ENCODE results near the gene RPL10.

RPL10 gene

DNA sequence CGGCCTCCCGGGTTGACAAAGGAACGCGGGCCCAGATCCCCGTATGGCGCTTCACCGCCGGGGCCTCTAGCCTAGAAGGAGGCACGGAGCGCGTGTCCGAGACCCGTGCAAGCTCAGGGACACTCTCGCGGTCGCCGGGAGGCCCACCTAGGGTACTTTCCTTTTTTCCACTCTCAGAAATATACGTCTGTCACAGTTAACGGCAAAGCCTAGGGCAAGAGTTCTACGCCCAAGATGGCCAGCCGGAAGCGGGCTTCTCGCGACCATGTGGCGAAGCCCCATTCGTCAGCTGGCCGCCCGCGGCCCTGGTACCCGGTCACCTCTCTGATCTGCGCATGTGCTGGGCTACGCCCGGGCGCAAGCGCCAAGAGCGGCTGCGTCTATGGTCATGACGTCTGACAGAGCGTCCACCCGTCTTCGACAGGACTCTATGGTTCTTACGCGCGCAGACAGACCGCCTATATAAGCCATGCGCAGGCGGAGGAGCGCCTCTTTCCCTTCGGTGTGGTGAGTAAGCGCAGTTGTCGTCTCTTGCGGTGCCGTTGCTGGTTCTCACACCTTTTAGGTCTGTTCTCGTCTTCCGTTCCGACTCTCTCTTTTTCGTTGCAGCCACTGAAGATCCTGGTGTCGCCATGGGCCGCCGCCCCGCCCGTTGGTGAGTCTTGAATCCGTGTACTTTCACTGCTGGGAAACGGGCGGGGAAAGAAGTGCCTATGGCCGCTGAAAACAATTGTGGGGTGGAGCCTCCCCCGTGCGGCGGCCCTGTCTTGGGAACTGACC is at the start of gene RPL10:
Gene RPL10, plus strand, starts transcription at position 490 of the 780 bp plus-strand sequence. Its CDS starts 143 bp downstream, at position 633.
- H3K4me1 Mint-ChIP-seq (ENCODE audit: low read depth): peaks cover 14% of the 10 kb centered on the region
- H3K9me3 Mint-ChIP-seq: no peaks in the 10 kb centered on the region
- peak within 1 kb of the TSS; percentile 100 for H3K27ac Mint-ChIP-seq
- peaks cover 25% of the 10 kb centered on the region for H3K36me3 Mint-ChIP-seq (ENCODE audit: low read depth)
- peak within 1 kb of the TSS; percentile 100 for H3K4me3 Mint-ChIP-seq
- H3K27me3 Mint-ChIP-seq (ENCODE audit: low read depth): peaks cover 8% of the 10 kb centered on the region

DNA sequence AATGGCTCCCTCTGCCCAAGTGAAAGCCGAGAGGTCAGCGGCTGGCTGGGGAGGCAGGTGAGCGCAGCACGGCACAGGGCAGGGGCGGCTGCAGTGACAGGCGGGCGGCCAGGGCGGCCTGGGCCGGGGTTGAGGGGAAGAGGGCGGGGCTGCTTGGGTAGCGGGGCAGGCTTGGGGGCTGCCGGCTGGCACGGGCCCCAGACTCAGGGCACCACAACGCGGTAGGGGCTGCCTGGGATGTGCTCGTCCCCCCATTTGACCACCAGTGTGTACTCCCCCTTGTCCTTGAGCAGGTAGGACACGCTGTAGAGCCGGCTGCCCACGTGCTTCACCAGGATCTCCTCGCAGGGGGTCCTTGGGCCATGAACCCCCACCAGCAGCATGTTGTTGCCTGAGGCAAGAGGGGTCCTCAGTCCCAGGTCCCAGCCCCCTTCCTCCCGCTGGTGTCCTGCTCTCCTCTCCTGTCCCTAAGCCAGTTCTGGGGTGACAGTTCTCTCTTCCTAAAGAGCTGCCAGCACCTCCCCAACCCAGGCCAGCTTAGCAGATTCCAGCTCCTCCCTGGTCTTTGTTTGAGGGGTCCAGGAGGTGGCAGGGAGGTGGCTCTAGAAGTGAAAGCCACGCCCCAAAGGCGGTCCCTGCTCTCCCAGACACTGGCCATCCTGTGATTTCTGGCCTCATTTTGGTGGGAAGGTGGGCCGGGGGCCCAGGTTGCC is 49.4 kb upstream of the RPL10 start:
- no peak overlapping the region for H3K4me3 Mint-ChIP-seq
- no peaks in the 10 kb centered on the region for H3K9me3 Mint-ChIP-seq
- H3K27ac Mint-ChIP-seq: no peak overlapping the region
- H3K27me3 Mint-ChIP-seq (ENCODE audit: low read depth): no peaks in the 10 kb centered on the region
- H3K36me3 Mint-ChIP-seq (ENCODE audit: low read depth): peaks cover 17% of the 10 kb centered on the region
- H3K4me1 Mint-ChIP-seq (ENCODE audit: low read depth): peaks cover 11% of the 10 kb centered on the region

DNA sequence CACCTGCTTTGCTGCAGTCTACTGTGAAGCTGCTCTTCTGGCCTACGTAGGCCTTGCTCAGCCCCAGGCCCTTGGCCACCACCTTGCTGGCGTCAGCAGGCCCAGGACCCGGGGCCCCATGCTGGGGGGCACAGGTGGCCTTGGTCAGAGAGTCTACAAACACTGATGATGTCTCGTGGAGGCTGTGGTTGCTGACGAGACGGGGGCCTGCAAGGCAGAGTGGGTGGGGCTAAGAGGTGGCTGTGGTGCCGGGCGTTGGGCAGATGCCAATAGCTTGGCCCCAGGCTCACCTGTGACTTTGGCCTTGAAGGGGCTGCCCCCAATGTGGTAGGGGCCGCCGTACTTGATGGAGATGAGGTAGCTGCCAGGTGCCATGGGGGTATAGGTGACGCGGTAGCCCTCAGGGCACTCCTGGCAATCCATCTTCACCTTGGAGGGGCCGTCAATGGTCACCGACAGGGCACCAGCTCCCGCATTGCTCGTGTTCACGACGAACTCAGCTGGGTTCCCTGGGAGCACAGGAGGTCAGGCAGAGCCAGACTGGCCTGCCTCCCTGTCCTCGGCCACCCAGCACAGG is 48.7 kb upstream of the RPL10 start:
- Mint-ChIP-seq H3K36me3 (ENCODE audit: low read depth) (peaks cover 17% of the 10 kb centered on the region), H3K27me3 (ENCODE audit: low read depth) (no peaks in the 10 kb centered on the region), H3K4me1 (ENCODE audit: low read depth) (peaks cover 11% of the 10 kb centered on the region), H3K4me3 (no peak overlapping the region), H3K27ac (no peak overlapping the region), H3K9me3 (no peaks in the 10 kb centered on the region)

DNA sequence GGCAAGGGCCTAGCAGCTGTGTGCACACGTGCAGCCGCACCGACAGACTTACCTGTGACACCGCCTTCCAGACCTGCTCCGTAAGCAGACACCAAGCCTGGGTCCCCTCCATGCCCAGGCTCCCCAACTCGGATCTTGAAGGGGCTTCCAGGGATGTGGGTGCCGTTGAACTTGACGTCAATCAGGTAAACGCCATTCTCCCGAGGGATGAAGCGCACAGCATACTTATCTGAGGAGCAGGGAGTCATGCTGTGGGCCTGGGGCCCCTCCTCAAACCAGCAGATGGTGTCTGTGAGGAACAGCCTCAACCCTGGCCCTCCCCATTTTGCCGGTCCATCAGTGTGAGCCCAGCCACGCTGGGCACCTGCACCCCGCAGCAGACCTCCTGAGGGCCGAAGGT is 48.2 kb upstream of the RPL10 start:
- H3K36me3 Mint-ChIP-seq (ENCODE audit: low read depth): peaks cover 17% of the 10 kb centered on the region
- no peak overlapping the region for H3K27ac Mint-ChIP-seq

DNA sequence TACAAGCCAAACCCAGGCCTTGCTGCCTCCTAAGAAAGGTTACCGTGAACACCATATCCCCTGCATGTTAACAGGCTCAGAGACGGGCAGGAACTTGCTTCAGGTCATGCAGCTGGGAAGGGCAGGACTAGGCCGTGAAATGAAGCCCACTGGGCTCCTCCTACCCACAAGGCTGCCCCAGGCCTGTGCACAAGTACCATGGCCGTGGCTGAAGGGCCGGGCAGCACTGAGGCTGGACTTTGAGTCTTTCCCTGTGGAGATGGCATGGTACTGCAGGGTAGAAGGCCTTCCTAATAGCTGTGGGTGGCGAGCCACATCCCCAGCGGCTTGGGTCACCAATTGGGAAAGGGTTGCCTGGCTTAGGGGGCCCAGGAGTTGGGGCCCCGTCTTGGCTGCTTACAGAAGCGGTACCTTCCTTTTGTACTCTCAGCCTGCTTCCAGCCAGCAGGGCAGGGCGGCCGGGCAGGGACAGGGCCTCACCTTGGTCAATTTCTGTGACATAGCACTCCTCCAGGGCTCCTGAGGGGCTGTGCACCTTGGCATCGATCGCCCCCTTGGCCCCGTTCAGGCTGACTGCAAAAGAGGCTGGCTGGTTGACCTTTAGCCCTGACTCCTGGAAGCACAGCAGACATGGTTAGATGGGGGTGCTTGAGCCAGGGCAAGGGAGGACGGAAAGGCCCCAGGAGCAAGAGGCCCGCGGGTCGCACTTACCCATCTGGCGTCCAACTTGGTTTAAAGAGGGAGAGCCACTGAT is 47.6 kb upstream of the RPL10 start:
- H3K4me3 Mint-ChIP-seq: no peak overlapping the region
- H3K27ac Mint-ChIP-seq: no peak overlapping the region
- H3K27me3 Mint-ChIP-seq (ENCODE audit: low read depth): no peaks in the 10 kb centered on the region
- peaks cover 17% of the 10 kb centered on the region for H3K36me3 Mint-ChIP-seq (ENCODE audit: low read depth)
- H3K9me3 Mint-ChIP-seq: no peaks in the 10 kb centered on the region
- H3K4me1 Mint-ChIP-seq (ENCODE audit: low read depth): peaks cover 11% of the 10 kb centered on the region

More for the DNA sequence above, 48.2 kb upstream of the RPL10 start:
- Mint-ChIP-seq H3K4me1 (ENCODE audit: low read depth) (peaks cover 11% of the 10 kb centered on the region), H3K4me3 (no peak overlapping the region), H3K9me3 (no peaks in the 10 kb centered on the region), H3K27me3 (ENCODE audit: low read depth) (no peaks in the 10 kb centered on the region)

DNA sequence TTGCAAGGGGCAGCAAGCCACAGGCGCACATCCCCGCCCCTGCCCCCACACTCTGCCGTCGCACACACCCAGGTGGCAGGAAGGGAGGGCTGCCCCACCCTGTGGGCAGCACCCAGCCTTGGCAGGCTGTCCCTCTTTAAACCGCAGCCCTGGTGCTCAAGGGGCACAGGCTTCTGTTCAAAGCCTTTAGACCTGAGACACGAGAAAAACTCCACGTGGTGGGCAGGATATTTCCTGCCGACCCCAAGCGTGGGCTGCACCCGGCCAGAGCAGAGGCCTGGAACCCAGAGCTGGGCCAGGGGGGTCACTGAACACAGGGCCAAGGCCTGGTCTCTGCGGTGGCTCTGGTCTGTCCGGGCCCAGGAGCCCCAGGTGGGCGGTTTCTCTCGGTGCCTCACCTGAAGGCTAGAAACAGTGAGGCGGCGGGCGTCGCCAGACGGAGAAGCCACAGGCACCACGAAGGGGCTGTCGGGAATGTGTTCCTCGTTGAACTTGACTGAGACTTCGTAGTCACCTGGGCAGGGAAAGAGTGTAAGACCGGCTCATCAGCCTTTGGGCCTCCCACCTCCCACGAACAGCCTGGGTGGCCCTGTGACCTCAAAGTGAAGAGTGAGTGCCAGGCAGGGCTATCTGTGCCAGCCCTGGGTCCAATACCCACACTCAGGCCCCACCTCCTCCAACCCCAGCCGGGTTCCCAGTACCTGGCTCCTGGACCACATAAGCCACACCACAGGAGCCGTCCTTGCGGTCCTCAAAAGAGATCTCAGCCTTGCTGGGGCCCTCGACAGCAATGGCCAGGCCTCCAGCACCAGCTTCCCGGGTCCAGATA is 46.8 kb upstream of the RPL10 start:
- no peaks in the 10 kb centered on the region for H3K27me3 Mint-ChIP-seq (ENCODE audit: low read depth)
- peak overlapping the region; percentile 57 for H3K27ac Mint-ChIP-seq
- H3K36me3 Mint-ChIP-seq (ENCODE audit: low read depth): peaks cover 17% of the 10 kb centered on the region
- no peaks in the 10 kb centered on the region for H3K9me3 Mint-ChIP-seq
- H3K4me1 Mint-ChIP-seq (ENCODE audit: low read depth): peaks cover 11% of the 10 kb centered on the region
- H3K4me3 Mint-ChIP-seq: no peak overlapping the region

DNA sequence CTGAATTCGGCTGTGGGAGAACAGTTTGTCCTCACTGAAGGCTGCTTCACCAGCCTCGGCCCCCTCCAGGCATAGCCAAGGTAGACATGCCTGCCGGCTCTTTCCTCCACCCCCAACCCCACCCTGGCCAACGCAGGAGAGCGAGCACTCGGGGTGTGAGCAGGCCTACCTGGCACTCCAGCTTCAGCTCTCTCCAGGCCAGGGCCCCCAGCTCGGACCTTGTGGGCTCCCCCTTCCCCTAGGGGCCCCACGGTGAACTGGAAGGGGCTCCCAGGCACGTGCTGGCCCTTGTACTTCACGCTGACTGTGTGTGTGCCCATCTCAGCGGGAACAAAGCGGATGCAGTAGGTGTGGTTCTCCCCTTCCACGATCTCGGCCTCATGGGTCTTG is 46.2 kb upstream of the RPL10 start:
- Mint-ChIP-seq H3K4me1 (ENCODE audit: low read depth) (peaks cover 11% of the 10 kb centered on the region), H3K27me3 (ENCODE audit: low read depth) (no peaks in the 10 kb centered on the region), H3K27ac (no peak overlapping the region), H3K9me3 (no peaks in the 10 kb centered on the region), H3K4me3 (no peak overlapping the region), H3K36me3 (ENCODE audit: low read depth) (peaks cover 17% of the 10 kb centered on the region)

DNA sequence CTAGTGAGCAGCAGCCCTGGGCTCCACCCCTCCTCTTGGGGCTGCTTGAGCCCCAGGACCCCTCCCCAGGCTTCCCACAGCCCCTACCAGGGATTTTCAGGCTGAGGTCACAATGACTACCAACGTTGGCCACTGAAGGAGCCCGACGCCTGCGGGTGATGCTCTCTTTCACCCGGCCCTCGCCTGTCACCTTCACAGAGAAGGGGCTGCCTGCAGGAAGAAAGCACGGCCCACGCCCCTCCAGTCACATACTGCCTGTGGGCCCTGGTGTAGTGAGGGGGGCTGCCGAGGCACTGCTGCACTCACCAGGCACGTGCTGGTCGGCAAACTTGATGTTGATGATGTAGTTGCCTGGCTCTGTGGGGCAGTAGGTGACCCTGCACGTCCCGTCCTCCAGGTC is 45.7 kb upstream of the RPL10 start:
- no peaks in the 10 kb centered on the region for H3K27me3 Mint-ChIP-seq (ENCODE audit: low read depth)
- peaks cover 6% of the 10 kb centered on the region for H3K4me1 Mint-ChIP-seq (ENCODE audit: low read depth)
- H3K27ac Mint-ChIP-seq: no peak overlapping the region
- H3K36me3 Mint-ChIP-seq (ENCODE audit: low read depth): peaks cover 13% of the 10 kb centered on the region
- no peaks in the 10 kb centered on the region for H3K9me3 Mint-ChIP-seq
- no peak overlapping the region for H3K4me3 Mint-ChIP-seq

DNA sequence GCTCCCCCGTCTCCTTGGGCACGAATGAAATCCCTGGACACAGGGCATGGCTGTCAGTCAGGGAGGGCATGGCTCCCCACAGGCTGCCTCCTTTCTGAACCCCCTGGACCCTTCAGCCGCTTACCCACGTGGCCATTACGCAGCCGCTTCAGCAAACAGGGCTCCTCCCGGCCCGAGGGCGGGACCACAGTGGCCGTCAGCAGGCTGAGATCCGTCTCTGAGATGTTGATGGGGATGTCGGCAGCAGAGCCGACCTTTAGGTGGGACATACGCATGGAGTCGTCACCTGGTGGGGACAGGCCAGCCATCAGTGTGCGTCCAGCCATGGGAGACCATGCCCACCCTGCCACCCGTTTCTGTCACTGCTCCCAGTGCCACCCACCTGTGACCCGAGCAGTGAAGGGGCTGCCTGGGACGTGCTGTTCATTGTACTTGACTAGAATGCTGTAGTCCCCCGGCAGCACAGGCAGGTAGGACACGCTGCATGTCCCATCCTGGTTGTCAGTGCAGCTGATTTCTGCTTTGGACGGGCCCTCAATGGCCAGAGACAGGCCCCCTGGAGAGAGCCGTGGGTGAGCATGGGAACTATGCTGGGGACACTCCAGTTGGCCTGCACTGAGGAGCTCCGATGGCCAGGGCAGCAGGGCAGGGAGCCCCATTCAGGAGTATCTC is 44.9 kb upstream of the RPL10 start:
- Mint-ChIP-seq H3K9me3 (no peaks in the 10 kb centered on the region), H3K4me3 (no peak overlapping the region), H3K36me3 (ENCODE audit: low read depth) (peaks cover 9% of the 10 kb centered on the region), H3K27me3 (ENCODE audit: low read depth) (no peaks in the 10 kb centered on the region), H3K4me1 (ENCODE audit: low read depth) (peaks cover 3% of the 10 kb centered on the region), H3K27ac (no peak overlapping the region)

DNA sequence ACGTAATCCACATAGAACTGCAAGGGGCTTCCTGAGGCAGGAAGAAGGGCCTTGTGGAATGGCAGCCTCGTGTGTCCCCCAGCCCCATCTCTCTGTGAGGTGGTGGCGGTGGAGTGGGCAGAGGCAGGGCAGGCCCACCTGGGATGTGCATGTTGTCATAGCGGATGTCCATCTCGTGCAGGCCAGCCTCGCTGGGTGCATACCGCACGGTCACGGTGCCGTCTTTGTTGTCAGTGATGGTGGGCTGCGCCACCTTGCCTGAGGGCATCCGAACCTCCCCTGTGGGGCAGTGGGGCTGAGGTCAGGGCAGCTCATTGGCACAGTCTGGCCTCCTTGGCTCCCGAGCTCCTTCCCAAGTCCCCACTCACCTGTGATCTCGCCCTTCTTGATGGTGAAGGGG is 44.2 kb upstream of the RPL10 start:
- H3K4me3 Mint-ChIP-seq: no peak overlapping the region
- H3K4me1 Mint-ChIP-seq (ENCODE audit: low read depth): peaks cover 4% of the 10 kb centered on the region
- H3K36me3 Mint-ChIP-seq (ENCODE audit: low read depth): peaks cover 12% of the 10 kb centered on the region
- no peak overlapping the region for H3K27ac Mint-ChIP-seq
- H3K9me3 Mint-ChIP-seq: no peaks in the 10 kb centered on the region
- H3K27me3 Mint-ChIP-seq (ENCODE audit: low read depth): no peaks in the 10 kb centered on the region

DNA sequence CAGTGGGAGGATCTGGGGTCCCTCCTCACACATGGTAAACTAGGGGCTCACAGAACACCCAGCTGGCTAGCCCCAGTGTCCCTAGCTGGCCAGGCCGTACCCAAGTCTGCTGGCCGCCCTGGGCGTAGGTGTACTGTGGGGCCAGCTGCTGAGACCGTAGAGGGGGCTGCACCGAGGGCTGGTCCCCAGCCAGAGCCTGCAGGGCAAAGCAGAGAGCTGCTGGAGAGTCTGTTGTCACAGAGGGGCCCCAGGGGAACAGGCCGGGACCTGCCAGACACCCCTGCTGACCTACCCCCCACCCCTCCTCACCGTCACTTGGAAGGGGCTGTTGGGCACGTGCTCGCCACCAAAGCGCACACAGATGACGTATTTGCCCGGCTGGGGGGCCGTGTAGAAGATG is 43.7 kb upstream of the RPL10 start:
- H3K4me3 Mint-ChIP-seq: no peak overlapping the region
- peaks cover 4% of the 10 kb centered on the region for H3K4me1 Mint-ChIP-seq (ENCODE audit: low read depth)
- peaks cover 11% of the 10 kb centered on the region for H3K36me3 Mint-ChIP-seq (ENCODE audit: low read depth)

DNA sequence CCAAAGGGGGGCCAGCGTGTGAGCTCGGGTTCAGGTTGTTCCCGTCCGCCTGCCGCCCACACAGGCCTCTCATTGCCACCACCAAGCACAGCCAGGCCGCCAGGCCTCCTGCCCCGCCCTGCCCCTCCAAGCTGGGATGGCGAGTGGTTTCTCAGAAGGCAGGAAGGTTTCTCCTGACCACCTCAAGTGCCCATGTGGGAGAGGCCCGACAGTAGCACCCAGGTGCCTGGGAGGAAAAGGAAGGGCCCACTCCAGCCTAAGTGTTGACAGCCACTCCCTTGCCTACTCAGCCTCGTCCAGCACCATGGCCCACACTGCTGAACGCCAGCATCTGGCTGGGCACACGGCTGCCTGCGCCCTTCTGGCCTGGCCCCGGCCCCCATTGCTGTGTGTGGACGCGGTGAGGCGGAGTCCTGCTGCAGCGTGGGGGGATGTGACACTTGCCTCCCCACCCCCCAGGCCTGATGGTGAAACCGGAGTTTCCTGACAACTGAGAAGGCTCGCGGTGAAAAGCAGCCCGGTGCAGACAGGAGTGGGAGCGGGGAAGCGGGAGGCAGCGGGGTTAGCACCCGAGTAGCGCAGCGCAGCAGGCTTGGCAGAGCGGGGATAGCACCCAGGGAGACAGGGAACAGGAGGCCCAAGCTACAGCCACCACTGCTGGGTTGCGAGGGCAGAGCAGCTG is 42.9 kb upstream of the RPL10 start:
- Mint-ChIP-seq H3K27ac (no peak overlapping the region), H3K27me3 (ENCODE audit: low read depth) (no peaks in the 10 kb centered on the region), H3K9me3 (no peaks in the 10 kb centered on the region), H3K4me1 (ENCODE audit: low read depth) (peaks cover 4% of the 10 kb centered on the region), H3K4me3 (no peak overlapping the region), H3K36me3 (ENCODE audit: low read depth) (peaks cover 13% of the 10 kb centered on the region)

More for the DNA sequence above, 43.7 kb upstream of the RPL10 start:
- no peaks in the 10 kb centered on the region for H3K9me3 Mint-ChIP-seq
- no peaks in the 10 kb centered on the region for H3K27me3 Mint-ChIP-seq (ENCODE audit: low read depth)
- H3K27ac Mint-ChIP-seq: no peak overlapping the region

DNA sequence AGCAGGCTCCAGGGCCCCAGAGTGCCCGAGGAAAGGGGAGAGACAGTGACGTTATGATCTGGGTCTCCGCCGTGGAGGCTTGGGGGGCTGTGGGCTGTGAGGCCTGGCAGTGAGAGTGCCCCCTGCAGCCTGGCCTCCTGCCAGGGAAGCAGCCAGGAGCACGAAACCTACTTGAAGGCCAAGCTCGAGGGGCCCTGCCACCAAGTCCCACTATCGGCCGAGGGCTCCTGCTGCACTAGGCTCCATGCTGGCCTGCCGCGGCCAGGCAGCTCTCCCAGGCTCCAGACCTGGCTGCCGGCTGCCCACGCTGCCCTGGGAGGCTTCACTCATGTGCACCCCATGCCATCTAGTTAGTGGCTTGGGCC is 42.4 kb upstream of the RPL10 start:
- H3K9me3 Mint-ChIP-seq: no peaks in the 10 kb centered on the region
- peaks cover 11% of the 10 kb centered on the region for H3K36me3 Mint-ChIP-seq (ENCODE audit: low read depth)
- H3K4me1 Mint-ChIP-seq (ENCODE audit: low read depth): peaks cover 4% of the 10 kb centered on the region
- H3K27ac Mint-ChIP-seq: no peak overlapping the region
- H3K4me3 Mint-ChIP-seq: no peak overlapping the region
- H3K27me3 Mint-ChIP-seq (ENCODE audit: low read depth): no peaks in the 10 kb centered on the region

All from T-helper 1 cell treated with Interleukin-12 subunit alpha and Interleukin-12 subunit beta and Interleukin-4 antibody, amounts not matched to agents 30 μg/mL and 1 μg/mL, for 36 hours (primary cell).